ENCODE results near the gene SMAP1.
"Not testable (repeated sequence)": the region's sequence is repeated elsewhere in the genome, so short reads cannot be mapped to it uniquely, and the experiment has no call there.

SMAP1 gene

GRCh38 chr6:70758883-70759282 lies 91.2 kb downstream of the SMAP1 start:
- H3K4me3 ChIP-seq (ENCODE audit: low read depth, low read length): no peak overlapping the region

GRCh38 chr6:70763754-70764510 lies 96.2 kb downstream of the SMAP1 start:
- TF ChIP-seq, protein P1, sequence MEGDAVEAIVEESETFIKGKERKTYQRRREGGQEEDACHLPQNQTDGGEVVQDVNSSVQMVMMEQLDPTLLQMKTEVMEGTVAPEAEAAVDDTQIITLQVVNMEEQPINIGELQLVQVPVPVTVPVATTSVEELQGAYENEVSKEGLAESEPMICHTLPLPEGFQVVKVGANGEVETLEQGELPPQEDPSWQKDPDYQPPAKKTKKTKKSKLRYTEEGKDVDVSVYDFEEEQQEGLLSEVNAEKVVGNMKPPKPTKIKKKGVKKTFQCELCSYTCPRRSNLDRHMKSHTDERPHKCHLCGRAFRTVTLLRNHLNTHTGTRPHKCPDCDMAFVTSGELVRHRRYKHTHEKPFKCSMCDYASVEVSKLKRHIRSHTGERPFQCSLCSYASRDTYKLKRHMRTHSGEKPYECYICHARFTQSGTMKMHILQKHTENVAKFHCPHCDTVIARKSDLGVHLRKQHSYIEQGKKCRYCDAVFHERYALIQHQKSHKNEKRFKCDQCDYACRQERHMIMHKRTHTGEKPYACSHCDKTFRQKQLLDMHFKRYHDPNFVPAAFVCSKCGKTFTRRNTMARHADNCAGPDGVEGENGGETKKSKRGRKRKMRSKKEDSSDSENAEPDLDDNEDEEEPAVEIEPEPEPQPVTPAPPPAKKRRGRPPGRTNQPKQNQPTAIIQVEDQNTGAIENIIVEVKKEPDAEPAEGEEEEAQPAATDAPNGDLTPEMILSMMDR (IDR thresholded peaks at IDR 0.05; ENCODE audit: low read depth, low read length): no peak
- TF ChIP-seq, protein P2, sequence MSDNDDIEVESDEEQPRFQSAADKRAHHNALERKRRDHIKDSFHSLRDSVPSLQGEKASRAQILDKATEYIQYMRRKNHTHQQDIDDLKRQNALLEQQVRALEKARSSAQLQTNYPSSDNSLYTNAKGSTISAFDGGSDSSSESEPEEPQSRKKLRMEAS (IDR thresholded peaks at IDR 0.05; ENCODE audit: low read depth, low read length): no peak
- TF ChIP-seq POLR2A (IDR thresholded peaks at IDR 0.05; ENCODE audit: extremely low read depth, insufficient read length): no peak
- no peak for TF ChIP-seq MYC (IDR thresholded peaks at IDR 0.05; ENCODE audit: low read depth, low read length)
- no peak overlapping the region for H3K4me3 ChIP-seq (ENCODE audit: low read depth, low read length)
- DNase-seq (ENCODE audit: low read depth): no peak

More at GRCh38 chr6:70758883-70759282, 91.2 kb downstream of the SMAP1 start:
- DNase-seq (ENCODE audit: low read depth): no peak
- TF ChIP-seq POLR2A (IDR thresholded peaks at IDR 0.05; ENCODE audit: extremely low read depth, insufficient read length) (no peak), MYC (IDR thresholded peaks at IDR 0.05; ENCODE audit: low read depth, low read length) (no peak)
- TF ChIP-seq, protein P2 (IDR thresholded peaks at IDR 0.05; ENCODE audit: low read depth, low read length): no peak
- TF ChIP-seq, protein P1 (IDR thresholded peaks at IDR 0.05; ENCODE audit: low read depth, low read length): no peak

- DNase-seq (ENCODE audit: low read depth): no peak
- TF ChIP-seq, protein P1 (IDR thresholded peaks at IDR 0.05; ENCODE audit: low read depth, low read length): no peak
- TF ChIP-seq, protein P2 (IDR thresholded peaks at IDR 0.05; ENCODE audit: low read depth, low read length): no peak
- TF ChIP-seq MYC (IDR thresholded peaks at IDR 0.05; ENCODE audit: low read depth, low read length) (no peak), POLR2A (IDR thresholded peaks at IDR 0.05; ENCODE audit: extremely low read depth, insufficient read length) (no peak)
- H3K4me3 ChIP-seq (ENCODE audit: low read depth, low read length): no peak overlapping the region
Observed at GRCh38 chr6:70764706-70765105, 97.0 kb downstream of the SMAP1 start.

DNA sequence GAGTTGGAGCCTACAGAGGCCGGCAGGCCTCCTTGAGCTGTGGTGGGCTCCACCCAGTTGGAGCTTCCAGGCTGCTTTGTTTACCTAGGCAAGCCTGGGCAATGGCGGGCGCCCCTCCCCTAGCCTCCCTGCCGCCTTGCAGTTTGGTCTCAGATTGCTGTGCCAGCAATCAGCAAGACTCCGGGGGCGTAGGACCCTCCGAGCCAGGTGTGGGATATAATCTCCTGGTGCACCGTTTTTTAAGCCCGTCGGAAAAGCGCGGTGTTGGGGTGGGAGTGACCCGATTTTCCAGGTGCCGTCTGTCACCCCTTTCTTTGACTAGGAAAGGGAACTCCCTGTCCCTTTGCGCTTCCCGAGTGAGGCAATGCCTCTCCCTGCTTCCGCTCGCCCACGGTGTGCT lies 103.7 kb downstream of the SMAP1 start:
- DNase-seq (ENCODE audit: low read depth); H3K4me3 ChIP-seq (ENCODE audit: low read depth, low read length): not testable (repeated sequence)

GRCh38 chr6:70779934-70780333 lies 112.3 kb downstream of the SMAP1 start:
- TF ChIP-seq, protein P2 (IDR thresholded peaks at IDR 0.05; ENCODE audit: low read depth, low read length): no peak
- no peak for TF ChIP-seq POLR2A (IDR thresholded peaks at IDR 0.05; ENCODE audit: extremely low read depth, insufficient read length)
- no peak for TF ChIP-seq MYC (IDR thresholded peaks at IDR 0.05; ENCODE audit: low read depth, low read length)
- TF ChIP-seq, protein P1 (IDR thresholded peaks at IDR 0.05; ENCODE audit: low read depth, low read length): no peak
- no peak for DNase-seq (ENCODE audit: low read depth)
- H3K4me3 ChIP-seq (ENCODE audit: low read depth, low read length): no peak overlapping the region

DNA sequence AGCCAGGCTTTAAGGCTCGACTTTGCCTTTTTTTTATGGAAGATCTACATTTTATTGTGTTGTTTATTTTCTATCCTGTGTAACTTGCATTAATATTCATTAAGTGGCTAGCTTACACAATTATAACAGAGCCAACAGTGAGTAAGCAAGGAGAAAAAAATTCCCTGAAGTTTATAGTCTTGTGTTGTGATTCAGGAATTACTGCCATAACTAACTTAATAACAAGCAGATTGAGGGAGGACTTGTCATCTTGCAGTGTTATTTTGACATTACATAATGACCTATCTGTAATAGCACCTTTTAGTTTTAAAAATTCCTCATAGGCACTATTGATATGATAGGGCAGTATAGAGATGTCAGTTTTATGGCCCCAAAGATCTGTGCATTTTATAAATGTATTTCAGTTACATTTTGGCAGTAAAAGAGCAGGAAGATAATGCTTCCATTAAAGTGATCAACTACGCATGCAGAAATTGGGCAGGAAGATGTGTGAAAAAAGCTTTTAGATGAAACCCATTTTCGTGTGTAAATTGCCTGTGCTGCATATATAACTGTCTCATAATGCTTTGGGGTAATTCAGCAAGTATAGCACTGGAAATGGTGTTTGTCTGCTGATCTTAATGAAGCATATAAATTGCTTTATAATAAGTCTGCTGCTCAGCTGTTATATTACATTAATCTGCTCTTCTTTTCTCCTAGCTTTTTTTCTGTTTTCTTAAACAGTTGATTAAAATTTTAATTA lies 123.0 kb downstream of the SMAP1 start:
- H3K4me3 ChIP-seq (ENCODE audit: low read depth, low read length): no peak overlapping the region
- TF ChIP-seq POLR2A (IDR thresholded peaks at IDR 0.05; ENCODE audit: extremely low read depth, insufficient read length): no peak
- TF ChIP-seq, protein P2 (IDR thresholded peaks at IDR 0.05; ENCODE audit: low read depth, low read length): no peak
- TF ChIP-seq, protein P1 (IDR thresholded peaks at IDR 0.05; ENCODE audit: low read depth, low read length): no peak
- TF ChIP-seq MYC (IDR thresholded peaks at IDR 0.05; ENCODE audit: low read depth, low read length): no peak
- DNase-seq (ENCODE audit: low read depth): no peak

Data from NB4 (cell line).